GM13976 (cell line): ENCODE data around the gene OSBPL10.

Experiments
- DNase-seq: peaks from one replicate; pipeline ENCODE4 v3.0.0; 2012; ENCODE audit warnings: low spot score
- CTCF ChIP-seq: IDR thresholded peaks from 2 replicates; pipeline ENCODE4 v1.5.1; 2012; ENCODE audit warnings: borderline replicate concordance, mild to moderate bottlenecking; ENCODE audit not compliant: insufficient read depth; ENCODE audit errors: extremely low read depth, missing control alignments, control extremely low read depth
- in situ Hi-C: fragments of 300-500 bp; cut with MboI; formaldehyde crosslinking; loops from one replicate; pipeline ENCODE4 v1.12.0; 2022; ENCODE audit warnings: low sequenced_read_pairs, mixed read lengths, inconsistent platforms; ENCODE audit not compliant: unreplicated experiment

The OSBPL10 gene

GRCh38 chr3:31614162-31614921 is 366.7 kb downstream of the OSBPL10 start:
- no peak for DNase-seq
- in situ Hi-C loops = no loop called here
- no peak for TF ChIP-seq CTCF

GRCh38 chr3:31613654-31614053 is 367.4 kb downstream of the OSBPL10 start:
- no peak for TF ChIP-seq CTCF
- DNase-seq = no peak
- in situ Hi-C loops = no loop called here

- no peak for TF ChIP-seq CTCF
- no peak for DNase-seq
- in situ Hi-C loops = no loop called here
These were observed 367.9 kb downstream of the OSBPL10 start for GRCh38 chr3:31613177-31613576.
